Upper lobe of left lung (tissue), 4 donors: ENCODE data around the gene CHKA.

Source experiments
- POLR2A ChIP-seq, 4 donors: fragments of 450-650 bp; IDR thresholded peaks; one replicate each; pipeline ENCODE4 v1.5.1; 2016 to 2017; ENCODE audit warnings: antibody characterized with exemption in 4 of 4, mild to moderate bottlenecking in 2 of 4
- POLR2AphosphoS5 ChIP-seq, 2 donors: sonication (generic); formaldehyde crosslinking; IDR thresholded peaks; one replicate each; pipeline ENCODE4 v1.5.1; 2017; ENCODE audit warnings: antibody characterized with exemption in 2 of 2
- TF ChIP-seq, protein P1 (sequence below), 6 experiments: fragments of 450-650 bp in 4 of 6; fragments of 200-600 bp in 2 of 6; sonication (generic) in 2 of 6; IDR thresholded peaks; one replicate each; pipeline ENCODE4 v1.5.1; 2016 to 2019; ENCODE audit warnings: antibody characterized with exemption in 6 of 6

DNA sequence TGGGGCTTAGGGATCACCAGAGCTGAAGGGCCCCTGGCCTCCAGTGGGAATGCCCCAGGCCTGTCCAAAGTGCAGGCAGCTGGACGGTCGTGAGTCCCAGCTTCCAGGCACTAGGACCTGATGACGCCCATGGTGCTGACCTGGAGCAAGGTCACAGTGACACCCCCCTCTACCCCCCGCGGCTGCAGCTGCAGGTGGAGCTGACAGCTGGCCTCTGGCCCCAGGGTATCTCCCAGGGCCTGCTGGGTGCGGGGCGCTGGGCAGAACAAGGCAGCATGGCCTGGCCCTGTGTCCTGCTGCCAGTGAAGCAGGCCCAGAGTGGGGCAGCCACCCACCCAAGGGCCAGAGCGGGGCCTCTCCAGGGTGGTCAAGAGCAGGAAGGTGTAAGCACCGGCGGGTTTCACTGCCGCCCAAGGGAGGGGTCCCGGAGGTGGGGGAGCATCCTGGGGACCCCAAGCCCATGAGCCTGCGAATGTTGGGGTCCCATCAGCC lies 82.9 kb downstream of the CHKA start:
- TF ChIP-seq, protein P1, sequence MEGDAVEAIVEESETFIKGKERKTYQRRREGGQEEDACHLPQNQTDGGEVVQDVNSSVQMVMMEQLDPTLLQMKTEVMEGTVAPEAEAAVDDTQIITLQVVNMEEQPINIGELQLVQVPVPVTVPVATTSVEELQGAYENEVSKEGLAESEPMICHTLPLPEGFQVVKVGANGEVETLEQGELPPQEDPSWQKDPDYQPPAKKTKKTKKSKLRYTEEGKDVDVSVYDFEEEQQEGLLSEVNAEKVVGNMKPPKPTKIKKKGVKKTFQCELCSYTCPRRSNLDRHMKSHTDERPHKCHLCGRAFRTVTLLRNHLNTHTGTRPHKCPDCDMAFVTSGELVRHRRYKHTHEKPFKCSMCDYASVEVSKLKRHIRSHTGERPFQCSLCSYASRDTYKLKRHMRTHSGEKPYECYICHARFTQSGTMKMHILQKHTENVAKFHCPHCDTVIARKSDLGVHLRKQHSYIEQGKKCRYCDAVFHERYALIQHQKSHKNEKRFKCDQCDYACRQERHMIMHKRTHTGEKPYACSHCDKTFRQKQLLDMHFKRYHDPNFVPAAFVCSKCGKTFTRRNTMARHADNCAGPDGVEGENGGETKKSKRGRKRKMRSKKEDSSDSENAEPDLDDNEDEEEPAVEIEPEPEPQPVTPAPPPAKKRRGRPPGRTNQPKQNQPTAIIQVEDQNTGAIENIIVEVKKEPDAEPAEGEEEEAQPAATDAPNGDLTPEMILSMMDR (IDR thresholded peaks at IDR 0.05): no peak
- TF ChIP-seq POLR2A (IDR thresholded peaks at IDR 0.05) (no peak), POLR2AphosphoS5 (IDR thresholded peaks at IDR 0.05) (no peak)
